Stomach (tissue), 9 donors: ENCODE data around the gene RAB39A. TPM values are rescaled to one million over a fixed set of nuclear protein-coding genes. Genes with fewer than 3 reads are reported as not detected.

Experiments used
- DNase-seq, 2 donors: peaks; one replicate each; pipeline versions ENCODE4 v3.0.0 to v3.0.0-alpha.2; 2013 to 2019
- H3K27ac ChIP-seq, 5 donors: fragments of 200-600 bp in 4 of 5; sonication (generic) in 4 of 5; one replicate each; pipeline ENCODE4 v1.5.1; 2013 to 2019; ENCODE audit warnings: mild to moderate bottlenecking in 1 of 5, moderate library complexity in 1 of 5
- H3K27me3 ChIP-seq, 3 donors: fragments of 200-600 bp; sonication (generic); one replicate each; pipeline ENCODE4 v1.5.1; 2017 to 2019; ENCODE audit warnings: mixed run types in 1 of 3
- H3K36me3 ChIP-seq, 4 donors: fragments of 200-600 bp; sonication (generic); 1 replicate in 3 of 4; 2 replicates in 1 of 4; pipeline ENCODE4 v1.5.1; 2016 to 2019
- H3K4me1 ChIP-seq, 4 donors: fragments of 200-600 bp; sonication (generic); one replicate each; pipeline ENCODE4 v1.5.1; 2016 to 2019
- H3K4me3 ChIP-seq, 4 donors: fragments of 200-600 bp; sonication (generic) in 3 of 4; one replicate each; pipeline ENCODE4 v1.5.1; 2016 to 2019; ENCODE audit warnings: mild to moderate bottlenecking in 1 of 4
- H3K9me3 ChIP-seq, 4 donors: fragments of 200-600 bp; sonication (generic); one replicate each; pipeline ENCODE4 v1.5.1; 2016 to 2019
- EP300 ChIP-seq: sonication (generic); formaldehyde crosslinking; IDR thresholded peaks from one replicate; pipeline ENCODE4 v1.6.1; 2017; ENCODE audit warnings: antibody characterized with exemption
- POLR2A ChIP-seq, 4 donors: fragments of 450-650 bp; IDR thresholded peaks; one replicate each; pipeline ENCODE4 v1.6.1; 2016; ENCODE audit warnings: antibody characterized with exemption in 4 of 4, control low read depth in 2 of 4, mild to moderate bottlenecking in 1 of 4, moderate library complexity in 1 of 4
- POLR2AphosphoS5 ChIP-seq, 3 donors: sonication (generic); formaldehyde crosslinking; IDR thresholded peaks; one replicate each; pipeline ENCODE4 v1.6.1; 2016; ENCODE audit warnings: antibody characterized with exemption in 3 of 3
- WGBS, 5 donors: extraction: QIAGEN DNeasy Blood & Tissue Kit in 3 of 5; methylation state at CpG; one replicate each; pipeline versions ENCODE4 v1.1.5 to v1.1.7; 2013 to 2018; 5-methylcytosine and 5-hydroxymethylcytosine counted together
- intact Hi-C: fragments of 100-400 bp; cut with DNase I; formaldehyde crosslinking; loops from one replicate; pipeline ENCODE4 v1.15.1; 2023; ENCODE audit warnings: low total_unique reads
- polyA plus RNA-seq, 3 donors: library from polyadenylated mRNA; stranded (reverse); fragments of 200-250 nt; gene quantifications; one replicate each; pipeline ENCODE4 v1.2.3, GENCODE V29; 2013
- total RNA-seq, 5 donors: library from RNA; depleted of rRNA; stranded (reverse); fragments of >200 nt; gene quantifications; one replicate each; pipeline versions ENCODE4 v1.1.0 to v1.2.3, GENCODE V29; 2014 to 2016
- TF ChIP-seq, protein P1 (sequence below), 7 experiments: fragments of 450-650 bp in 4 of 7; fragments of 200-600 bp in 3 of 7; sonication (generic) in 3 of 7; IDR thresholded peaks; one replicate each; pipeline ENCODE4 v1.5.1; 2016 to 2019; ENCODE audit warnings: antibody characterized with exemption in 7 of 7, control low read depth in 2 of 7, mild to moderate bottlenecking in 1 of 7
- donor health status: healthy with polysubstance abuse.
- donor health status: Bipolar disorder and iron deficiency.
- donor health status: healthy.

The RAB39A gene
- total and polyA plus RNA-seq, 8 donors: 0.18 to 3.2 (median 0.68) TPM; not detected in 4

DNA sequence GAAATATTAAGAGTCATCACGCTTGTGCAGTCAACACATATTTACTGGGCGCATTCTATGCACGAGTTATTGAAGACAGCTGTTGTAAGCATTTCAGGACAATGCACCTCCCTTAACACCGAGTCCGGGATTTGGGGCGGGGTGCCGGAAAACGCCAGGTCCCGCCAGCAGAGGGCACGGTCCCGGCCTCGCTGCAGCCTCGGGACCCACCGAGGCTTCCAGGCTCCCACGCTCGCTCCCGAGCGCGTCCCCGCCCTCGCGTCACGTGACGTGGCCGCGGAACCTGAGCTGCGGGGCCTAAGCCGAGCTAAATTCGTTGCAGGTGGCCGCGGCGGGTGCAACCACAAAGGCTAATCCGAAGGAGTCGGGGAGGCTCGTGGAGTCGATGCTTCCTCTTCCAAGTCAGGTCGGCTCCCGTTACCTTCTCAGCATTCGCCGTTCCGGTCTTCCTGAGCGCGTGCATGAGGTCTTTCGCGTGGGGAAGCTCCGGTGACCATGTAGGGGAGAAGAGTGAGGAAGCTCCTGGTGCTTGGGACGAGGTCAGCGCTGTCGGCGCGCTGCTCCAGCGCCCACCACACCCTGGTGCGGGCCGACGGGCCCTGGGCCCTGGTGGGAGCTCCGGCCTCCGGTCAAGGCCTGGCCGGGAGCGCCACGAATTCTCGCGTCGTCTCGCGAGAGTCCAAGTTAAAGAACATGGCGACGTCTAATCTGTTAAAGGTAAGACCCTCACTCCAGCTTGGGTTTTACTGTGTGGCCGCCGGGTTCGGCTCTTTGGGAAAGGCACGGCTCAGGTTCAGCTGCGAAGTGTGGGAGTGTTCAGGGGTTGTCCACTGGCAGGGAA, 80.6 kb downstream of the RAB39A start, which contains the start of gene CUL5:
Gene CUL5, plus strand, starts transcription at position 243 of the 841 bp plus-strand sequence. Its CDS starts 451 bp downstream, at position 694.
- intact Hi-C loops: loop anchor here (10.0 kb wide), 1 partner anchor 656 kb away; the partner anchor contains the start of gene DDX10
- H3K27ac ChIP-seq: peak within 1 kb of the TSS; percentile 90 to 98 (median 97)
- H3K27me3 ChIP-seq: no peaks in the 10 kb centered on the region
- H3K4me1 ChIP-seq: peaks cover 13 to 51% (median 44%) of the 10 kb centered on the region in 4 donors
- no peaks in the 10 kb centered on the region for H3K9me3 ChIP-seq
- TF ChIP-seq, protein P1, sequence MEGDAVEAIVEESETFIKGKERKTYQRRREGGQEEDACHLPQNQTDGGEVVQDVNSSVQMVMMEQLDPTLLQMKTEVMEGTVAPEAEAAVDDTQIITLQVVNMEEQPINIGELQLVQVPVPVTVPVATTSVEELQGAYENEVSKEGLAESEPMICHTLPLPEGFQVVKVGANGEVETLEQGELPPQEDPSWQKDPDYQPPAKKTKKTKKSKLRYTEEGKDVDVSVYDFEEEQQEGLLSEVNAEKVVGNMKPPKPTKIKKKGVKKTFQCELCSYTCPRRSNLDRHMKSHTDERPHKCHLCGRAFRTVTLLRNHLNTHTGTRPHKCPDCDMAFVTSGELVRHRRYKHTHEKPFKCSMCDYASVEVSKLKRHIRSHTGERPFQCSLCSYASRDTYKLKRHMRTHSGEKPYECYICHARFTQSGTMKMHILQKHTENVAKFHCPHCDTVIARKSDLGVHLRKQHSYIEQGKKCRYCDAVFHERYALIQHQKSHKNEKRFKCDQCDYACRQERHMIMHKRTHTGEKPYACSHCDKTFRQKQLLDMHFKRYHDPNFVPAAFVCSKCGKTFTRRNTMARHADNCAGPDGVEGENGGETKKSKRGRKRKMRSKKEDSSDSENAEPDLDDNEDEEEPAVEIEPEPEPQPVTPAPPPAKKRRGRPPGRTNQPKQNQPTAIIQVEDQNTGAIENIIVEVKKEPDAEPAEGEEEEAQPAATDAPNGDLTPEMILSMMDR (IDR thresholded peaks at IDR 0.05): peak in 5 of 7 experiments; percentile 78 to 95 (median 87)
- TF ChIP-seq EP300 (no peak), POLR2AphosphoS5 (IDR thresholded peaks at IDR 0.05) (peak; percentile 49 to 92 (median 76)), POLR2A (IDR thresholded peaks at IDR 0.05) (no peak)
- peak within 1 kb of the TSS; percentile 75 to 98 (median 90) for H3K4me3 ChIP-seq
- peak; percentile 92 to 97 for DNase-seq
- no peaks in the 10 kb centered on the region for H3K36me3 ChIP-seq
- WGBS, 5 donors: 0 to 1% (median 0%) methylated on average over 12 to 72 of the region's 72 CpGs

DNA sequence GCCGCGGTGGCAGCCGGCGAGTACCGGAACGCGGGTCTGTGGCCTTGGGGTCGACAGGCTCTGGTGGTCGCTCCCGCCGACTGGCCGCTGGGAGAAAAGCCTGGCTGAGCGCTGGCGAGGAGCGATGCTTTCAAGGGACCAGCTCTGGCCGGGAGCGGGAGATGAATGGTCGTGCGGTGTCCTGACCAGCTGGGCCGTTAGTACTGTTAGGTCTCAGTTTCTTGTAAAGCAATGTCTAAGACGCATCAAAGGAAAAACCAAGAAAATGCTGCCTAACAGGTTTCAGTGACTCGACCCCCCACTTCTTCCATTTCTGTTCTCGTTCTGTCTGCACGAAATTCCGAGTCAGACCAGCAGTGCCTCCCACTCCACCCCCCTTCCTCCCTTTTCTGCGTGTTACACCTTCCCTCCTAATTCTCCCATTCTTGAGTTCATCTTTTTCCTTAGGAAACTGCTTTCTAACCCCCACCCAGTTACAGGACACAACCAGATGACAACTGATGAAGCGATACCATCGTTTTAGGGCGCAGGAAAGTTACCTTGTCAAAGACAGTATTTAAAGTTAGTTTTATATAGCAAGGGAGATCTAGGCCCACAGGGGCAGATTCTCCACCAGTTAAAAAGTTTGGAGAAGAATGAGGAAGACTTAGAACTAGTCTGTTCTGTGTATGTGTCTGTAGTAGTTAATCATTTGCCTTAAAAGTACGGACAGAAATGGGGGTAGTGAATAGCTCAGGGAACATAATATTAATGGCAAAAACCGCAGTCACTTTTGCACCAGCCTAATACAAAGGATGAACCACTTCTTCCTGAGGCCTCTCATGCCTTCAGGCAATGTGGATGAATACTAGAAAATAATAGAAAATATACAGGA, 81.5 kb downstream of the RAB39A start:
- H3K27me3 ChIP-seq: no peaks in the 10 kb centered on the region
- intact Hi-C loops: loop anchor here (10.0 kb wide), 1 partner anchor 655 kb away; the partner anchor contains the start of gene DDX10
- peak; percentile 27 to 58 for DNase-seq
- no peaks in the 10 kb centered on the region for H3K36me3 ChIP-seq
- H3K4me1 ChIP-seq: peaks cover 13 to 60% (median 48%) of the 10 kb centered on the region in 4 donors
- TF ChIP-seq POLR2A (IDR thresholded peaks at IDR 0.05): no peak
- TF ChIP-seq POLR2AphosphoS5 (IDR thresholded peaks at IDR 0.05): no peak
- no peak for TF ChIP-seq EP300
- TF ChIP-seq, protein P1 (IDR thresholded peaks at IDR 0.05): no peak
- no peaks in the 10 kb centered on the region for H3K9me3 ChIP-seq
- peak overlapping the region; percentile 90 to 98 (median 97) for H3K27ac ChIP-seq
- peak overlapping the region; percentile 75 to 98 (median 90) for H3K4me3 ChIP-seq
- 1 to 2% (median 1%) methylated on average over 23 to 31 of the region's 31 CpGs for WGBS, 5 donors

DNA sequence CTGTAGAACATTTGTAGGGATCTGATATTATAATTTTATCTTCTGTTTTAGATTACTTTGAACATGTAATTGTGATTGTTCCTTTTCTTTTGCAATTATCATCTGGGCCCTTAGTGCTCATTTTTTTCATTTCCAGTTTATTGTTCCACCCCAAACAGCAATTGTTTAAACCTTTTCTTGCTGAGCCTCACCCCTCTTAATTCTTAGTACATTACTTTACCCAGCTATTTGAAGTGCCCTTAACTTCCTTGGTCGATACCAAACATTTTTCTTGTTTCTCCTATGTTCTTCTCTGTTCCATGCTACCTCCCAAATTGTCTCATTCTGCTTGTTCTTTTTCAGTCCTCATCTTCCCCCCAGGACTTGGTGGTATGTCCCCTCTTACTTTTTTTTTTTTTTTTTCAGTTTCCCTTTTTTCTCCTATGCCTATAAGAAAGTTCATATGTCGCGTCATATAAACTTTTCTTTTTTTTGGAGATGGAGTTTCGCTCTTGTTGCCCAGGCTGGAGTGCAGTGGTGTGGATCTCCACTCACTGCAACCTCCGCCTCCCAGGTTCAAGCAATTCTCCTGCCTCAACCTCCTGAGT, 84.0 kb downstream of the RAB39A start:
- DNase-seq: no peak
- H3K4me1 ChIP-seq: peaks cover 13 to 80% (median 59%) of the 10 kb centered on the region in 4 donors
- H3K4me3 ChIP-seq: no peak overlapping the region
- TF ChIP-seq POLR2AphosphoS5 (IDR thresholded peaks at IDR 0.05): no peak
- TF ChIP-seq, protein P1 (IDR thresholded peaks at IDR 0.05): no peak
- no peak for TF ChIP-seq POLR2A (IDR thresholded peaks at IDR 0.05)
- no peak for TF ChIP-seq EP300
- no peak overlapping the region for H3K27ac ChIP-seq
- no peaks in the 10 kb centered on the region for H3K9me3 ChIP-seq
- no peaks in the 10 kb centered on the region for H3K36me3 ChIP-seq
- no peaks in the 10 kb centered on the region for H3K27me3 ChIP-seq
- intact Hi-C loops: no loop called here
- 87 to 95% (median 93%) methylated on average over 5 of the region's 5 CpGs for WGBS, 5 donors

Other genes with a start within 250 kb of the RAB39A start
- gene SLN, start 216.4 kb upstream of the RAB39A start, total RNA-seq: not detected
- 1 to 10 TPM in 1 of 3 donors, not detected in 2; 5.3 TPM for gene SLN, start 216.4 kb upstream of the RAB39A start, polyA plus RNA-seq
- 10 to 100 TPM in 2 of 5 donors, 1 to 10 TPM in 3; 1.8 to 21.2 (median 9.4) TPM for gene SLC35F2, start 69.7 kb upstream of the RAB39A start, total RNA-seq
- gene SLC35F2, start 69.7 kb upstream of the RAB39A start, polyA plus RNA-seq: 1 to 10 TPM; 5.1 to 8.7 (median 5.8) TPM
- 10 to 100 TPM; 24.0 to 98.0 (median 49.1) TPM for gene CUL5, start 80.5 kb downstream of the RAB39A start, total RNA-seq
- 1 to 10 TPM; 5.0 to 9.5 (median 5.1) TPM for gene CUL5, start 80.5 kb downstream of the RAB39A start, polyA plus RNA-seq
- 100 to 1,000 TPM in 2 of 5 donors, 10 to 100 TPM in 3; 24.1 to 162 (median 69.0) TPM for gene ACAT1, start 193.1 kb downstream of the RAB39A start, total RNA-seq
- 10 to 100 TPM; 80.7 to 95.2 (median 81.0) TPM for gene ACAT1, start 193.1 kb downstream of the RAB39A start, polyA plus RNA-seq